ENCODE measurements around the gene TEX44.
"Not testable (repeated sequence)": the region's sequence is repeated elsewhere in the genome, so short reads cannot be mapped to it uniquely, and the experiment has no call there.

The TEX44 gene

GRCh38 chr2:231571661-231572191 is 20.9 kb upstream of the TEX44 start:
- DNase-seq (ENCODE audit: low read depth): no peak

GRCh38 chr2:231573096-231573495 is 19.6 kb upstream of the TEX44 start:
- DNase-seq (ENCODE audit: low read depth): no peak

- DNase-seq (ENCODE audit: low read depth): no peak
Measured at GRCh38 chr2:231573698-231574421, 18.8 kb upstream of the TEX44 start.

GRCh38 chr2:231575612-231576256 is 16.9 kb upstream of the TEX44 start:
- no peak for DNase-seq (ENCODE audit: low read depth)

GRCh38 chr2:231576465-231576864 is 16.2 kb upstream of the TEX44 start:
- DNase-seq (ENCODE audit: low read depth): no peak

- DNase-seq (ENCODE audit: low read depth): not testable (repeated sequence)
Measured at GRCh38 chr2:231578655-231579054, 14.0 kb upstream of the TEX44 start.

GRCh38 chr2:231579560-231579959 is 13.1 kb upstream of the TEX44 start:
- no peak for DNase-seq (ENCODE audit: low read depth)

GRCh38 chr2:231581328-231581727 is 11.3 kb upstream of the TEX44 start:
- DNase-seq (ENCODE audit: low read depth): no peak

GRCh38 chr2:231583982-231584381 is 8.7 kb upstream of the TEX44 start:
- DNase-seq (ENCODE audit: low read depth): no peak

- DNase-seq (ENCODE audit: low read depth): not testable (repeated sequence)
Measured at GRCh38 chr2:231587744-231588143, 4.9 kb upstream of the TEX44 start.

- DNase-seq (ENCODE audit: low read depth): no peak
Measured at GRCh38 chr2:231589656-231590055, 3.0 kb upstream of the TEX44 start.

GRCh38 chr2:231590614-231591013 is 2.0 kb upstream of the TEX44 start:
- DNase-seq (ENCODE audit: low read depth): no peak

- no peak for DNase-seq (ENCODE audit: low read depth)
Measured at GRCh38 chr2:231593666-231594065, 1.0 kb downstream of the TEX44 start.

GRCh38 chr2:231597014-231597611 is 4.4 kb downstream of the TEX44 start:
- no peak for DNase-seq (ENCODE audit: low read depth)

- no peak for DNase-seq (ENCODE audit: low read depth)
Measured at GRCh38 chr2:231597627-231598026, 5.0 kb downstream of the TEX44 start.

- no peak for DNase-seq (ENCODE audit: low read depth)
Measured at GRCh38 chr2:231600619-231601355, 8.1 kb downstream of the TEX44 start.

GRCh38 chr2:231601356-231602229 is 8.9 kb downstream of the TEX44 start:
- DNase-seq (ENCODE audit: low read depth): peak; percentile 58

- DNase-seq (ENCODE audit: low read depth): no peak
Measured at GRCh38 chr2:231602859-231603467, 10.3 kb downstream of the TEX44 start.

GRCh38 chr2:231604101-231604684 is 11.5 kb downstream of the TEX44 start:
- DNase-seq (ENCODE audit: low read depth): no peak
